Epithelial cell of esophagus (primary cell): Measurements from ENCODE around the gene CDYL.

ENCODE experiments used
- DNase-seq: peaks from one replicate; pipeline ENCODE4 v3.0.0; 2010; ENCODE audit warnings: low read depth
- H3K4me3 ChIP-seq: 2 replicates; pipeline ENCODE4 v1.5.1; 2011; ENCODE audit warnings: mild to moderate bottlenecking, low read length, control low read depth
- CTCF ChIP-seq: IDR thresholded peaks from 2 replicates; pipeline ENCODE4 v1.5.1; 2011; ENCODE audit warnings: low read depth, mild to moderate bottlenecking, low read length, control low read depth, inconsistent platforms; ENCODE audit not compliant: insufficient read depth; ENCODE audit errors: missing control alignments

The CDYL gene

GRCh38 chr6:4909063-4909706, 133.0 kb downstream of the CDYL start:
- no peak for DNase-seq
- no peak overlapping the region for H3K4me3 ChIP-seq
- TF ChIP-seq CTCF, result no peak

- TF ChIP-seq CTCF, result no peak
These were observed 134.0 kb downstream of the CDYL start for GRCh38 chr6:4910037-4910760.

GRCh38 chr6:4912559-4912958, 136.4 kb downstream of the CDYL start:
- TF ChIP-seq CTCF, result no peak
- no peak overlapping the region for H3K4me3 ChIP-seq
- no peak for DNase-seq

More at GRCh38 chr6:4910037-4910760, 134.0 kb downstream of the CDYL start:
- DNase-seq, result no peak
- H3K4me3 ChIP-seq, result no peak overlapping the region

- peak; percentile 51 for DNase-seq
- no peak for TF ChIP-seq CTCF
- no peak overlapping the region for H3K4me3 ChIP-seq
These were observed 137.7 kb downstream of the CDYL start for GRCh38 chr6:4913705-4914419.

GRCh38 chr6:4914420-4915159, 138.4 kb downstream of the CDYL start:
- no peak for TF ChIP-seq CTCF
- DNase-seq, result peak; percentile 37
- H3K4me3 ChIP-seq, result no peak overlapping the region

GRCh38 chr6:4916954-4917561, 140.9 kb downstream of the CDYL start:
- no peak overlapping the region for H3K4me3 ChIP-seq
- no peak for TF ChIP-seq CTCF
- DNase-seq, result no peak
